ENCODE results near the gene CELA1. TPM values are rescaled to one million over a fixed set of nuclear protein-coding genes. Genes with fewer than 3 reads are reported as not detected.

CELA1 gene
- polyA plus RNA-seq, 1 of the 3 experiments (the other 2 are of a cell fraction): 0.05 TPM

GRCh38 chr12:51343201-51343600 lies 3.3 kb downstream of the CELA1 start:
- POLR2A ChIA-PET: no interaction called here
- TF ChIP-seq MEF2A (IDR thresholded peaks at IDR 0.05; ENCODE audit: borderline replicate concordance, low read depth) (no peak), CHD2 (IDR thresholded peaks at IDR 0.05; ENCODE audit: low read length, partially characterized antibody) (no peak), MAX (IDR thresholded peaks at IDR 0.05; ENCODE audit: low read depth) (no peak), FOXM1 (IDR thresholded peaks at IDR 0.05; ENCODE audit: low read depth) (no peak), RXRA (IDR thresholded peaks at IDR 0.05; ENCODE audit: borderline replicate concordance, low read depth) (no peak), EP300 (IDR thresholded peaks at IDR 0.05; ENCODE audit: borderline replicate concordance in 1 of 2, low read depth in 1 of 2, low read length in 1 of 2) (no peak), TEAD4 (IDR thresholded peaks at IDR 0.05; ENCODE audit: borderline replicate concordance, insufficient read depth) (no peak), RFX5 (IDR thresholded peaks at IDR 0.05; ENCODE audit: low read length) (no peak)
- TF ChIP-seq, protein P1, sequence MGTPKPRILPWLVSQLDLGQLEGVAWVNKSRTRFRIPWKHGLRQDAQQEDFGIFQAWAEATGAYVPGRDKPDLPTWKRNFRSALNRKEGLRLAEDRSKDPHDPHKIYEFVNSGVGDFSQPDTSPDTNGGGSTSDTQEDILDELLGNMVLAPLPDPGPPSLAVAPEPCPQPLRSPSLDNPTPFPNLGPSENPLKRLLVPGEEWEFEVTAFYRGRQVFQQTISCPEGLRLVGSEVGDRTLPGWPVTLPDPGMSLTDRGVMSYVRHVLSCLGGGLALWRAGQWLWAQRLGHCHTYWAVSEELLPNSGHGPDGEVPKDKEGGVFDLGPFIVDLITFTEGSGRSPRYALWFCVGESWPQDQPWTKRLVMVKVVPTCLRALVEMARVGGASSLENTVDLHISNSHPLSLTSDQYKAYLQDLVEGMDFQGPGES (IDR thresholded peaks at IDR 0.05; ENCODE audit: low read depth, low read length): no peak
- Histone ChIP-seq H3K36me3 (replicated peaks in 1 of 2; ENCODE audit: control insufficient read depth in 1 of 2, insufficient read depth in 2 of 2, low read length in 1 of 2) (no peaks in the 10 kb centered on the region), H4K20me1 (ENCODE audit: insufficient read depth) (no peaks in the 10 kb centered on the region), H3K4me2 (no peak overlapping the region), H3K27ac (ENCODE audit: low read depth in 2 of 2, low read length in 1 of 2) (no peak overlapping the region), H2AFZ (ENCODE audit: low read depth) (no peak overlapping the region), H3K79me2 (ENCODE audit: insufficient read depth) (no peaks in the 10 kb centered on the region), H3K9me2 (no peaks in the 10 kb centered on the region), H3K27me3 (ENCODE audit: insufficient read depth) (no peaks in the 10 kb centered on the region), H3K9ac (no peak overlapping the region), H3K9me3 (no peaks in the 10 kb centered on the region), H3F3A (replicated peaks; ENCODE audit: insufficient read depth) (no peaks in the 10 kb centered on the region), H3K4me1 (ENCODE audit: control insufficient read depth in 1 of 2, insufficient read depth in 2 of 2, low read depth in 1 of 2, low read length in 1 of 2) (peaks cover 4 to 10% of the 10 kb centered on the region in 2 experiments; a peak in 1 of 4 replicates), H3K4me3 (ENCODE audit: low read depth in 2 of 2, low read length in 1 of 2) (no peak overlapping the region)
- 93% methylated on average over 2 of the region's 2 CpGs for WGBS (ENCODE audit: low lambda C conversion rate)
- CTCF ChIA-PET: interaction anchor here (0.7 to 3.4 kb wide), 2 partner anchors 356 to 642 kb away, joined by 3 to 19 read pairs; no protein-coding TSS in a partner anchor
- DNase-seq: no peak

DNA sequence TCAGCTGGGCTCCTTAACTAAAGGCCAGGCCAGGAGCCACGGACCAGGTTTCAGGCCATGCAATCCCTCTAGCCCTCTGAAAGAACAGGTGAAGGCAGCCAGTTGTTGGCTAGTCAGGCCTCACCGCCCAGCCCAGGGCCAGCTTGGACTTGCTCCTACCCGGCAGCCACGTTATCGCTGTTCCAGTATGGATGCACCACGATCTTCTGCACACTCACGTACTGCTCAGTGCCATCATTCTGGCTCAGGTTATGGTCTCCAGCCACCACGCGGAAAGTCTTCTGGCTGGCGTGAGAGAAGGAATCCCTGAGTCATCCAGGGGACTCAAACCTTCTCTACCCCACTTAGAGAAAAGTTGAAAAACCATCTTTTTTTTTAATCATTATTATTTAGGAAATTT lies 4.1 kb downstream of the CELA1 start:
- Histone ChIP-seq H3K9ac (no peak overlapping the region), H4K20me1 (ENCODE audit: insufficient read depth) (no peaks in the 10 kb centered on the region), H3K9me3 (no peaks in the 10 kb centered on the region), H3K4me2 (no peak overlapping the region), H3K27ac (ENCODE audit: low read depth in 2 of 2, low read length in 1 of 2) (no peak overlapping the region), H2AFZ (ENCODE audit: low read depth) (no peak overlapping the region), H3K4me1 (ENCODE audit: control insufficient read depth in 1 of 2, insufficient read depth in 2 of 2, low read depth in 1 of 2, low read length in 1 of 2) (peaks cover 4 to 10% of the 10 kb centered on the region in 2 experiments; a peak in 1 of 4 replicates), H3K79me2 (ENCODE audit: insufficient read depth) (no peaks in the 10 kb centered on the region), H3K9me2 (no peaks in the 10 kb centered on the region), H3F3A (replicated peaks; ENCODE audit: insufficient read depth) (no peaks in the 10 kb centered on the region), H3K4me3 (ENCODE audit: low read depth in 2 of 2, low read length in 1 of 2) (no peak overlapping the region), H3K27me3 (ENCODE audit: insufficient read depth) (no peaks in the 10 kb centered on the region), H3K36me3 (replicated peaks in 1 of 2; ENCODE audit: control insufficient read depth in 1 of 2, insufficient read depth in 2 of 2, low read length in 1 of 2) (no peaks in the 10 kb centered on the region)
- ChIA-PET CTCF (interaction anchor here (0.7 to 3.8 kb wide), 12 partner anchors 10 to 641 kb away, joined by 3 to 65 read pairs (median 6); partner anchors contain the start of genes BIN2 and SMAGP), POLR2A (interaction anchor here (1.2 kb wide), 1 partner anchor 49 kb away, joined by 3 read pairs; the partner anchor contains the start of gene GALNT6)
- WGBS (ENCODE audit: low lambda C conversion rate): 75% methylated on average over 4 of the region's 10 CpGs
- DNase-seq: no peak
- TF ChIP-seq NRF1 (IDR thresholded peaks at IDR 0.05; ENCODE audit: low read depth, low read length) (no peak), GABPA (IDR thresholded peaks at IDR 0.05; ENCODE audit: low read depth) (no peak), RXRA (IDR thresholded peaks at IDR 0.05; ENCODE audit: borderline replicate concordance, low read depth) (no peak), EP300 (IDR thresholded peaks at IDR 0.05; ENCODE audit: borderline replicate concordance in 1 of 2, low read depth in 1 of 2, low read length in 1 of 2) (no peak)

Measured in SK-N-SH (cell line).